GM18502 (cell line): ENCODE data around the gene CRYBA2.

Experiments
- ATAC-seq: cut with Tn5 transposase; IDR thresholded peaks from one replicate; pipeline ENCODE4 v1.9.1; 2021; ENCODE audit warnings: mild to moderate bottlenecking; ENCODE audit not compliant: unreplicated experiment, poor library complexity

CRYBA2 gene

GRCh38 chr2:218993345-218994315 is at the start of gene CRYBA2:
CRYBA2 (minus strand) TSS chr2:218993422; CDS start chr2:218993176, 246 bp downstream.
- ATAC-seq, result no peak

- ATAC-seq, result no peak
Observed at GRCh38 chr2:219042750-219043149, 49.5 kb upstream of the CRYBA2 start.

- ATAC-seq, result no peak
Observed at GRCh38 chr2:219042157-219042556, 48.9 kb upstream of the CRYBA2 start.

- no peak for ATAC-seq
Observed at GRCh38 chr2:219041252-219041651, 48.0 kb upstream of the CRYBA2 start, which contains the start of gene CFAP65. CFAP65 (minus strand) TSS chr2:219041516; CDS start chr2:219039048, 2,468 bp downstream.

- no peak for ATAC-seq
Observed at GRCh38 chr2:219038600-219038999, 45.4 kb upstream of the CRYBA2 start.

GRCh38 chr2:219037783-219038499 is 44.7 kb upstream of the CRYBA2 start:
- no peak for ATAC-seq

GRCh38 chr2:219035942-219036341 is 42.7 kb upstream of the CRYBA2 start:
- no peak for ATAC-seq

GRCh38 chr2:219034823-219035222 is 41.6 kb upstream of the CRYBA2 start:
- no peak for ATAC-seq

GRCh38 chr2:219032051-219032745 is 39.0 kb upstream of the CRYBA2 start:
- no peak for ATAC-seq

- no peak for ATAC-seq
Observed at GRCh38 chr2:219031005-219031738, 38.0 kb upstream of the CRYBA2 start.

- ATAC-seq, result no peak
Observed at GRCh38 chr2:219030177-219030940, 37.1 kb upstream of the CRYBA2 start.

GRCh38 chr2:219029829-219030165 is 36.6 kb upstream of the CRYBA2 start:
- ATAC-seq, result peak; percentile 69

- no peak for ATAC-seq
Observed at GRCh38 chr2:219028996-219029828, 36.0 kb upstream of the CRYBA2 start.

- ATAC-seq, result no peak
Observed at GRCh38 chr2:219028141-219028540, 34.9 kb upstream of the CRYBA2 start.

- no peak for ATAC-seq
Observed at GRCh38 chr2:219027511-219028055, 34.4 kb upstream of the CRYBA2 start.

GRCh38 chr2:219026946-219027345 is 33.7 kb upstream of the CRYBA2 start:
- ATAC-seq, result no peak

GRCh38 chr2:219025637-219026585 is 32.7 kb upstream of the CRYBA2 start:
- no peak for ATAC-seq
